C4-2B (cell line): Measurements from ENCODE around the gene NEK11.

ENCODE experiments used
- H3K27ac ChIP-seq: fragments of 450-650 bp; 2 replicates; pipeline ENCODE4 v1.5.1; 2017
- CTCF ChIP-seq: fragments of 450-650 bp; conservative IDR thresholded peaks from 2 replicates; pipeline ENCODE4 v1.5.1; 2017; ENCODE audit warnings: mild to moderate bottlenecking
- ZFX ChIP-seq: fragments of 450-650 bp; IDR thresholded peaks from 2 replicates; pipeline ENCODE4 v1.6.1; 2017

Gene NEK11

GRCh38 chr3:131386429-131387165 lies 359.9 kb downstream of the NEK11 start:
- TF ChIP-seq ZFX, result no peak
- no peak for TF ChIP-seq CTCF
- no peak overlapping the region for H3K27ac ChIP-seq

DNA sequence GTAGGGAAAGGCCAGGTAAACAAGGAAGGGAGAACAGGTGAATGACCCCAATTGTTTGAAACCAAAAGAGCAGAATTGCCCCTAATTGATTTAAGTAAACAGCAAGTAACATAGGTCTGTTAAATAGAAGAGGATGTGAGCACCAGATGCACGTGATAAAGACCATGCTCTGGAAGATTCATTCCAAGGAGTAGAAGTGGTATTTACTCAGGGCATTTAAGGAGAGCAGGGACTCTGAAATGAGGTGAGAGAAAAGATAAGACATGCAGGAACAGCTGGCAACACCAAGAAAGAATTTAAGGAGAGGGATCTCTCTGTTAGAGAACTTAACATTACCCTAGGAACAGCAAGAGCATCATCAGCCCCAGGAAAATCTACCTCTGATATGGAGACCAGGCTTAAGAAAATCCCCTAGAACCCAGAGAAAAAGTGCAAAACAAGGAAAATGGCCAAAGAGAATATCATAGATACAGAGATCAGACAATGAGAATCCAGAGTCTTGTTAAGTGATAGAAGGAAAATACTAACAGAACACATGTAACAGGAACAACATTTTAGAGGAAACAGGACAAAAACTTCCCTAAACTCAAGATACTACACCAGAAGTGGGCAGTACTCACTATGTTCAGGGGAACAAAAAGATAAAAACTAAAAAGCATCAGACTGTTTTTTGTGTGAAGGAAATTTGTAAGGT lies 361.3 kb downstream of the NEK11 start:
- no peak overlapping the region for H3K27ac ChIP-seq
- no peak for TF ChIP-seq CTCF
- no peak for TF ChIP-seq ZFX

GRCh38 chr3:131388490-131388799 lies 361.8 kb downstream of the NEK11 start:
- H3K27ac ChIP-seq, result no peak overlapping the region
- no peak for TF ChIP-seq CTCF
- no peak for TF ChIP-seq ZFX

- no peak for TF ChIP-seq ZFX
- H3K27ac ChIP-seq, result no peak overlapping the region
These were observed 363.7 kb downstream of the NEK11 start for GRCh38 chr3:131390331-131390730.

DNA sequence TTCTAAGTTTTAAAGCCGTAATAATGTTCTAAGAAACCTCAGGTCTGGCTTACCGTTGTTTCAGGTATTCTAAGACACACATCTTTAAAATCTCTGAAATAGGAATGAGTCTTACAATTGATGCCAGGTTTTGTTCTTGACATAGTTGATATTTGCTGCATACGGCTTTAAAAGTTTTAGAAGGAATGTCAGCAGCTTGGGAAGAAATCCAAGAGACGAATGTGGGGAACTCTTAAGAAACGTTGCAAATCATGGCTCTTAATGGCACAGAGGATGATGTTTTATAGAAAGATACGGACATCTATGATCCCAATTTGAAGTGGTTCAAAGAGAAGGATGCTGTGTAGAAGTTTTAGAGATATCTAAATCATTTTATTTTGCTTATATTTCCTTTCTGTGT lies 366.4 kb downstream of the NEK11 start:
- TF ChIP-seq CTCF, result no peak
- no peak for TF ChIP-seq ZFX
- H3K27ac ChIP-seq, result no peak overlapping the region

- no peak for TF ChIP-seq ZFX
- TF ChIP-seq CTCF, result no peak
- no peak overlapping the region for H3K27ac ChIP-seq
These were observed 367.2 kb downstream of the NEK11 start for GRCh38 chr3:131393868-131394267.

- H3K27ac ChIP-seq, result no peak overlapping the region
- TF ChIP-seq ZFX, result no peak
- no peak for TF ChIP-seq CTCF
These were observed 367.7 kb downstream of the NEK11 start for GRCh38 chr3:131394400-131394799.

- TF ChIP-seq CTCF (no peak), ZFX (no peak)
- H3K27ac ChIP-seq, result no peak overlapping the region
These were observed 369.5 kb downstream of the NEK11 start for GRCh38 chr3:131396170-131396569.
